Stimulated activated CD8-positive, alpha-beta memory T cell treated with anti-CD3 and anti-CD28 coated beads, Interleukin-12 subunit alpha, Interleukin-12 subunit beta, amount 100 ng/mL, for 4 hours (primary cell): ENCODE measurements around the gene GABPA.

Source experiments
- DNase-seq: peaks from one replicate; pipeline ENCODE4 v3.0.0-alpha.2; 2020; ENCODE audit warnings: low read depth

GABPA gene

GRCh38 chr21:25813917-25814316 is 79.1 kb downstream of the GABPA start:
- no peak for DNase-seq

DNA sequence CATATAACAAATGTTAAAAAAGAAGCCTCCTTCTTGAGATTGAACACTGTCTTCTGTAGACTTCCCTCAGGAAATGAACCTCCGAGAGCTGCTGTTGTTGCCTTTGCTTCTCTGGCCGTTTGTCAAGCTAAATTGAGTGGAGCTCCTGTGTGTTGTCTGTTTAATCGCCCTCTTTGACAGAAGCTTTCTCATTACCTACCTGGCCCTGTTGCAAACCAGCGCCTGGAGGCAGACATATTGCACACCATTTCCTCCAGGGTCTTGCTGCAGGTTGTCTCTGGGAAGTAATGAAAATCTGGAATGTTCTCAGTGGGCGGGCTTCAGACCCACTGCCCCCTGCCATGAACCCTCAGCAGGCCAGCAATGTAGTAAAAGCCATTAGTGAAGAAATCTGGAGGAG is 83.3 kb downstream of the GABPA start:
- DNase-seq, result no peak

DNA sequence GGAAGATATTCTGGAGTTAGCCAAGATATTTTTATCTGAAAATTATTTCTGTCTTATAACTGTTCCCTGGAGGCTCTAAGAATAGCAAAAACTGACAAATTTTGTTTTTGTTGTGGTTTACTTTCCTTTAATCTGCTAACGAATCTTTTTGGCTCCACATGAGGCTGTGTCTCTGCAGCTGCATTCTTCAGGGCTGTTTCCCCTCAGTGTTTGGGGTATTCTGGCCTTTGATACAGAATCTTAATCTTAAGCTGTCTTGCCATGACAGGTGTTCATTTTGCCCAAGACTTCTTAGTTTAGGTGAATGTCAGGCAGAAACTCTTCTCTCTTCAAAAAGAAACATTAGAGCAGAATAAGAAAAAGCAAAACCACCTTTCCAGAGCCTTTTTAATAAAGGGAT is 83.8 kb downstream of the GABPA start:
- no peak for DNase-seq
